Suprapubic skin (tissue), 4 donors: ENCODE measurements around the gene ASPHD2.

ENCODE experiments used
- POLR2A ChIP-seq, 2 donors: fragments of 450-650 bp; IDR thresholded peaks; one replicate each; pipeline ENCODE4 v1.6.1; 2017; ENCODE audit warnings: antibody characterized with exemption in 2 of 2, mild to moderate bottlenecking in 2 of 2, moderate library complexity in 2 of 2
- POLR2AphosphoS5 ChIP-seq, 3 donors: sonication (generic); formaldehyde crosslinking; IDR thresholded peaks; one replicate each; pipeline ENCODE4 v1.6.1; 2017; ENCODE audit warnings: antibody characterized with exemption in 3 of 3
- TF ChIP-seq, protein P1 (sequence below), 2 donors: fragments of 200-600 bp in 1 of 2; fragments of 450-650 bp in 1 of 2; sonication (generic) in 1 of 2; IDR thresholded peaks; one replicate each; pipeline ENCODE4 v1.5.1; 2016 to 2019; ENCODE audit warnings: antibody characterized with exemption in 2 of 2, mild to moderate bottlenecking in 1 of 2, moderate library complexity in 1 of 2

DNA sequence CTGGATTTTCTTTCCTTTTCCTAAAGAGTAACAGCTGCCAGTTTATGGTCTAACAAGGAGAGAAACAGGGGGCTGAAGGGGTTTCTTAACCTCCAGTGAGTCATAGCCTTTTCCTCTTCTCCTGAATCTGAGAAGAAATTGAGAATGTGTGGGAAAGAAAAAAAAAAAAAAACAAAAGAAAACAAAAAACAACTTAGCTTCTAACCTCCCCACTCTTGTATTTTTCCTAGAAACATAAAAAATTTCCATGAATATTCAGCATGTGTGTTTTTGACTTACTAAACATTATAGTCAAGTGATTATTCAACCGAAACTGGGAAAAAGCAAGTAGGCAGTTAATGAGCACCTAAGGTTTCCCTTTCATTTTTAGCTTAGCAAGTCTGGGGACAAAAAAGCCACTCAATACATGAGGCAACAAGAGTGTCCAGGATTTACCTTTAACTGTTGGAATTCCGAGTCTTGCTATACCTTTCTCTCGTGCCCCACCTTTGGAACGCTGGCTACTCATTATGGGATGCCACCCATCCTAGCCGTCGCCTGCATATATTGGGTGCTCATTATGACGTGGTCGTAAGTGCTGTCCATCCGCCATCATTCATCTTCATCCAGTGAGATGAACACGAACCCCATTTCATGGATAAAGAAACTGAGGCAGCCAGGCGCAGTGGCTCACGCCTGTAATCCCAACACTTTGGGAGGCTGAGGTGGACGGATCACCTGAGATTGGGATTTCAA lies 2.4 kb downstream of the ASPHD2 start:
- TF ChIP-seq POLR2A (IDR thresholded peaks at IDR 0.05) (no peak), POLR2AphosphoS5 (IDR thresholded peaks at IDR 0.05) (no peak)
- TF ChIP-seq, protein P1, sequence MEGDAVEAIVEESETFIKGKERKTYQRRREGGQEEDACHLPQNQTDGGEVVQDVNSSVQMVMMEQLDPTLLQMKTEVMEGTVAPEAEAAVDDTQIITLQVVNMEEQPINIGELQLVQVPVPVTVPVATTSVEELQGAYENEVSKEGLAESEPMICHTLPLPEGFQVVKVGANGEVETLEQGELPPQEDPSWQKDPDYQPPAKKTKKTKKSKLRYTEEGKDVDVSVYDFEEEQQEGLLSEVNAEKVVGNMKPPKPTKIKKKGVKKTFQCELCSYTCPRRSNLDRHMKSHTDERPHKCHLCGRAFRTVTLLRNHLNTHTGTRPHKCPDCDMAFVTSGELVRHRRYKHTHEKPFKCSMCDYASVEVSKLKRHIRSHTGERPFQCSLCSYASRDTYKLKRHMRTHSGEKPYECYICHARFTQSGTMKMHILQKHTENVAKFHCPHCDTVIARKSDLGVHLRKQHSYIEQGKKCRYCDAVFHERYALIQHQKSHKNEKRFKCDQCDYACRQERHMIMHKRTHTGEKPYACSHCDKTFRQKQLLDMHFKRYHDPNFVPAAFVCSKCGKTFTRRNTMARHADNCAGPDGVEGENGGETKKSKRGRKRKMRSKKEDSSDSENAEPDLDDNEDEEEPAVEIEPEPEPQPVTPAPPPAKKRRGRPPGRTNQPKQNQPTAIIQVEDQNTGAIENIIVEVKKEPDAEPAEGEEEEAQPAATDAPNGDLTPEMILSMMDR (IDR thresholded peaks at IDR 0.05) = no peak
